GM12891 (cell line): ENCODE data around the gene IQGAP2.

Source experiments
- POLR2AphosphoS5 ChIP-seq: IDR thresholded peaks from 2 replicates; pipeline ENCODE4 v1.6.1; 2011; ENCODE audit warnings: low read depth, low read length, control low read depth
- TAF1 ChIP-seq: IDR thresholded peaks from 2 replicates; pipeline ENCODE4 v1.6.1; 2011; ENCODE audit warnings: low read depth, low read length, control low read depth

- TF ChIP-seq POLR2AphosphoS5 (no peak), TAF1 (no peak)
Observed at GRCh38 chr5:76397200-76397599, 5.9 kb upstream of the IQGAP2 start.
